ENCODE measurements around the gene GPS1. TPM values are rescaled to one million over a fixed set of nuclear protein-coding genes. Genes with fewer than 3 reads are reported as not detected.

Gene GPS1
- total RNA-seq, 1 experiment from 2014 or later: 223 TPM

DNA sequence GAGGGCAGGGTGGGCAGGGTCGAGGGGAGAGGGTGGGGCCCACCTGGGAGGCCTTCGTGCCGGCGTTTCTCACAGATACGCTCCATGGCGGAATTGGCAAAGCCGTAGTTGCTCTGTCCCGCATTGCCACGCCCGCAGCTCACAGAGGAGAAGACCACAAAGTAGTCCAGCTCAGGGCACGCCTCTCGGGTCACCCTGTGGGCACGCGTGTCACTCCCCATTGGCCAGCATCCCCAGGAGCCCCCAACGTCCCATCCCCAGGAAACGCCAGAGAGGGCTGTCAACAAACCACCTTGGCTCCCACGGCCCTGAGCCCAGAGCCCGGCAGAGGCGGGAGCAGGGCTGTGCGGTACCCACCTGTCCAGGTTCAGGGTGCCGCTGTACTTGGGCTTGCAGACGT, 30.3 kb downstream of the GPS1 start:
- Histone ChIP-seq H3K27me3 (replicated peaks) (no peaks in the 10 kb centered on the region), H3K4me3 (no peak overlapping the region), H3K27ac (no peak overlapping the region), H3K4me1 (replicated peaks) (no peaks in the 10 kb centered on the region), H3K9me3 (replicated peaks) (no peaks in the 10 kb centered on the region), H3K36me3 (peaks cover 89% of the 10 kb centered on the region)
- no peak for DNase-seq (ENCODE audit: low read depth in 1 of 2, low spot score in 2 of 2)

DNA sequence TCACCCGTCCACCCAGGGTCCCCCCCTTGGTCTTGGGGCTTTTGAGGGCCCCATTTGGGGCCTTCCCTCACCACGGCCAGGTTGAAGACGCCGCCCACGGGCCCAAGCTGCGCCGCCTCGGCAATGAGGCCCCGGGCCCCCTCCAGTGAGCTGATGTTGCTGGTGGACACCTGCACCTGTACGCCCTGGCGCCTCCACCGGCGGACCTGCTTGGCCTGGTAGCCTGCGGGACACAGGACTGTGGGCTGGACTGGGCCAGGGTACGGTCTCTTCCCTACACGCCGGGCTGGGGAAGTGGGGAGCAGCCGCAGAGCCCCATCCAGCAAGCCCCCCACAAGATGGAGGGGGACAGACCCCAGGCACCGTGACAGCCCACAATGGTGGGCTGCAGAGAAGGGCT, 30.8 kb downstream of the GPS1 start:
- H3K27ac ChIP-seq: no peak overlapping the region
- peaks cover 94% of the 10 kb centered on the region for H3K36me3 ChIP-seq
- H3K4me1 ChIP-seq (replicated peaks): no peaks in the 10 kb centered on the region
- DNase-seq (ENCODE audit: low read depth in 1 of 2, low spot score in 2 of 2): no peak
- no peaks in the 10 kb centered on the region for H3K9me3 ChIP-seq (replicated peaks)
- H3K27me3 ChIP-seq (replicated peaks): no peaks in the 10 kb centered on the region
- H3K4me3 ChIP-seq: no peak overlapping the region

DNA sequence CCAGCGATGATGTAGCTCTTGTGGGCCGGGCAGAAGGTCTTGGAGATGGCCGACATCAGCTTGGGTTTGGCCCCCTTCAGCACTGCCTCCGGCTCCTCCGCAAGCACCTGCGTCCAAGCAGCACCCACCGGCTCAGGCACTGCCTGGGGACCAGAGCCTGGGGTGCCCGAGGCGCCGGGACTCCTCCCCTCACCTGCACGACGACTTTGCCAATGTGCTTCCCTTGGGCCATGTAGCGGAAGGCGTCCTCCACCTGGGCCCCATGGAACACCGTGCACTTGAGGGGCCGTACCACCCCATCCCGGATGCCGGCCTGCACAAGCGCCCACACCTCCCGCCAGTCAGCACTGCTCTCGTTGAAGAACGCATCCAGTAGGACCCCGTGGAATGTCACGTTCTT, 31.3 kb downstream of the GPS1 start:
- DNase-seq (ENCODE audit: low read depth in 1 of 2, low spot score in 2 of 2): no peak
- Histone ChIP-seq H3K4me1 (replicated peaks) (no peaks in the 10 kb centered on the region), H3K36me3 (peaks cover 95% of the 10 kb centered on the region), H3K27me3 (replicated peaks) (no peaks in the 10 kb centered on the region), H3K9me3 (replicated peaks) (no peaks in the 10 kb centered on the region), H3K4me3 (no peak overlapping the region), H3K27ac (no peak overlapping the region)

DNA sequence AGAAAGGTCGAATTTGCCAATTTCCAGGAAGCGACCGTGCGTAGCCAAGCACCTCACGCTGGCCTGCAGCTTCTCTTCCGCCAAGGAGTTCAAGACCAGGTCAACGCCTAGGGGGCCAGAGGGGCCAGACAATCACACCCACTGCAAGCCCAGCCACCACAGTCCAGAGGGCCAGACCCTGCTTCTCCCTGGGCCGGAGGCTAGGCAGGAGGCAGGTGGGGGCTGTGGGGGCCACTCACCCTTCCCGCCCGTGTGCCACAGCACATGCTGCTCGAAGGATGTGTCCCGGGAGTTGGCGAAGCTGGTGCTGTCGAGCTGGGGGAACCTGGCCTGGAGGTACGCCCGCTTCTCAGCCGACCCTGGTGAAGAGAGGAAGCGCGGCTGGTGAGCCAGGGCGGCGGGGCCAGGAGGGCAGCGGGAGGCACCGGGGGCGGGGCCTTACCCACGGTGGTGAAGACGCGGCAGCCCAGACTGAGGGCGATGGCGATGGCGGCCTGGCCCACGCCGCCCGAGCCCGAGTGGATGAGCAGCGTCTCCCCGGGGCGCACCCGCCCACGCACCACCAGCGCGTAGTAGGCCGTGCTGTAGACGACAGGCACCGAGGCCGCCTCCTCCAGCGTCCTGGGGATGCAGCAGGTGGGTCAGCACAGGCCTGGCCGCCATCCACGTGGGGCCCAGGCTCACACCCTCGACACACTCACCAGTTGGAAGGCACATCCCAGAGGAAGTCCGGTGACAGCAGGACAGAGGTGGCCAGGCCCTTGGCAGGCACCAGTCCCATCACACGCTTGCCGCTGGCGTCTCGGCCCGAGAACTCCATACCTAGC, 32.0 kb downstream of the GPS1 start:
- DNase-seq (ENCODE audit: low read depth in 1 of 2, low spot score in 2 of 2): no peak
- H3K4me1 ChIP-seq (replicated peaks): no peaks in the 10 kb centered on the region
- no peak overlapping the region for H3K27ac ChIP-seq
- H3K4me3 ChIP-seq: no peak overlapping the region
- H3K9me3 ChIP-seq (replicated peaks): no peaks in the 10 kb centered on the region
- no peaks in the 10 kb centered on the region for H3K27me3 ChIP-seq (replicated peaks)
- H3K36me3 ChIP-seq: peaks cover 95% of the 10 kb centered on the region

DNA sequence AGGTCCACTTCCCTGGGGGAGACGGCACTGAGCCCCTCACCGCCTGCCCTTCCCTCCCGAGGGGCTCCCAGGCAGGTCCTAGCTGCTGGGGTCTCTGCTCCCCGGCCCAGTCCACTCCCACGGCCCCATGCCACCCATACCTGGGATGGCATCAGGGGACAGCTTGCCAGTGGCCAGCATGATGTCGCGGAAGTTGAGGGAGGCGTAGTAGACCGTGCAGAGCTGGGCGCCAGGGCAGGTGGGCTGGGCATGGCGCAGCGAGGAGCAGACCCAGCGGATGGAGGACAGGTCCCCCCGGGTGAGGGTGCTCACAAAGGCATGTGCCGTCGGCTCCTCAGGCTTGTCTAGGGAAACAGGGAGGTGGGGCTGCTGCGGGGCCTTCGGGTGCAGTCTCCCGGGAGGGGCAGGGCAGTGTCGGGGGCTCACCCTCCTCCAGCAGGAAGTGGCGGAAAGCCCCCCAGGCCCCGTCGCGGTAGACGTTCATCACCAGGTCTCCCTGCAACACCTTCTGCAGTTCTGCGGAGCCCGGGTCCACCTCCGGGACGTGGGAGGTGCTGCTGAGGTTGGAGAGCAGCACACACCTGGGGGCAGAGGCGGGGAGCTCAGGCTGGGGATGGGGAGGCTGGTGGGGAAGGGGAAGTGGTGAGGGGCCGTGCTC, 32.8 kb downstream of the GPS1 start:
- H3K4me1 ChIP-seq (replicated peaks): no peaks in the 10 kb centered on the region
- H3K27me3 ChIP-seq (replicated peaks): no peaks in the 10 kb centered on the region
- H3K27ac ChIP-seq: no peak overlapping the region
- no peak overlapping the region for H3K4me3 ChIP-seq
- no peaks in the 10 kb centered on the region for H3K9me3 ChIP-seq (replicated peaks)
- no peak for DNase-seq (ENCODE audit: low read depth in 1 of 2, low spot score in 2 of 2)
- H3K36me3 ChIP-seq: peaks cover 98% of the 10 kb centered on the region

DNA sequence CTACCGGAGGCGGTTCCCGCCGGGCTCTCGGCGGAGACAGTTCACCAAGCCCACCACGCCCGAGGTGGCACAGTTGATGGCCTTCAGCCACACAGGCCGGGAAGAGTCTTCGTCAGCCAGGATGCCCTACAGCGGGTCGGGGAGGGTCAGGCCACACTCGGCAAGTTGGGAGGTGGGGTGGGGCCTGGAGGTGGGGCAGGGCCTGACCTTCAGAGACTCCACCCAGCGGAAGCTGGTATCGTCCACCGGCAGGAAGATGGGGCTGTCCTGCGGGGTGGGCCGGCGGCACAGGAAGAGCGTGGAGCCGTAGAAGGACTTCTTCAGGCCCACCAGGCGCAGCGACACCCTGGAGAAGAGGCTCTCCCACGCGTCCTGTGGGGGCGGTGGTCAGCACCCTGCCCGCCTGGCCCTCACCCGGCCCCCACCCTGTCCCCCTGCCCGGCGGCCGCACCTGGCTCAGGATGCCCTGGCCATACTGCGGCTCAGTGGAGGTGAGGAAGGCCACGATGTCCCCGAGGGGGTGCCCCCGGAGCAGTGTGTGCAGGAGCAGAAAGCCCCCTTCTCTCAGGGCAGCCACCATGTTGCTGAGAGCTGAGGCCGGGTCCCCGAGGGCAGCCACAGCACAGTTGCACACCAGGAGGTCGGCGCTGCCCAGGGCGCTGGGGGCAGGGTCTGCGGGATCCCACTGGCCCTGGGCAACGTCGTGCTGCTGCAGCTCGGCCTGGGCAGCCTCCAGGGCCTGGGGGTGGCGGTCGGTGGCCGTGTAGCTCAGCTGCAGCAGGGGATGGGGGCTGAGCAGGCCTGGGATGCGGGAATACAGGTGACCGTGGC, 33.5 kb downstream of the GPS1 start:
- no peaks in the 10 kb centered on the region for H3K27me3 ChIP-seq (replicated peaks)
- peaks cover 98% of the 10 kb centered on the region for H3K36me3 ChIP-seq
- H3K9me3 ChIP-seq (replicated peaks): no peaks in the 10 kb centered on the region
- DNase-seq (ENCODE audit: low read depth in 1 of 2, low spot score in 2 of 2): no peak
- no peaks in the 10 kb centered on the region for H3K4me1 ChIP-seq (replicated peaks)
- H3K4me3 ChIP-seq: no peak overlapping the region
- H3K27ac ChIP-seq: no peak overlapping the region

DNA sequence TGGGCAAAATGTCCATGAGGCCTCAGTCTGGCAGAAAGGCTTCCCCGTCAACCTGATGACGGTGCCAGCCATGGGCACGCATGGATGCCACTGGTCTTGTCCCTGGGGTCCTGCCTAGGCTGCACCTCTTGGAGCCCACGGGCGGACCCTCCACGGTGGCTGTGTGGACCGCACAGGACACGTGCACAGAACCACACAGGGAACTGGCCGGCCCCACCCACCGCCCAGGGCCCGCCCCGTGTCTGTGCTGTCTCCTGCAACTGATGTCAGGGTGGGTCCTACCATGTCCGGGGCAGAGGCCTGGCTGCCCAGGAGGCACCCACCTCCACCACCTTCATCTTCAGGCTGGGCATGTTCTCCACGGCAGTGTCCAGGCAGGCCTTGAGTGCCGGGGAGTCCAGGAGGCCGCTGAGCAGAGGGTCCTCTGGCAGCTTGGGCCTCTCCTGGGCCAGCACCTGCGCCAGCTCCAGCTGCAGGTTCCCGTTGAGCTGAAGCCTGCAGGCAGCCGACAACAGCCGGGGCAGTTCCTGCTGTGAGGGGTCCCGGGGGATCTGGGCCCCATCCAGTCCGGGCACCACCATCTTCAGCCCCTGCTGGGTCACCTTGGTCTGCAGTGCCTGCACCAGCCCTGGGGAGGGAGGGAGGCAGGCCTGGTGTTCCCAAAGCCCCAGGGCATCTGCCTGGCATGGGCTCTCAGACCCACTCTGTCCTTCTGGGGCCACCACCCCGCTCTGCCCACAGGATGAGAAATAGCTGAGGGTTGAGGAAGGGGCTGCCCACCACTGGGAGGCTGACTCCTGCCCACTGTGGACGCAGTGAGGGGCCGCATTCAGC, 34.5 kb downstream of the GPS1 start:
- Histone ChIP-seq H3K4me3 (no peak overlapping the region), H3K4me1 (replicated peaks) (no peaks in the 10 kb centered on the region), H3K27me3 (replicated peaks) (no peaks in the 10 kb centered on the region), H3K9me3 (replicated peaks) (no peaks in the 10 kb centered on the region), H3K27ac (no peak overlapping the region), H3K36me3 (peaks cover 97% of the 10 kb centered on the region)
- no peak for DNase-seq (ENCODE audit: low read depth in 1 of 2, low spot score in 2 of 2)

DNA sequence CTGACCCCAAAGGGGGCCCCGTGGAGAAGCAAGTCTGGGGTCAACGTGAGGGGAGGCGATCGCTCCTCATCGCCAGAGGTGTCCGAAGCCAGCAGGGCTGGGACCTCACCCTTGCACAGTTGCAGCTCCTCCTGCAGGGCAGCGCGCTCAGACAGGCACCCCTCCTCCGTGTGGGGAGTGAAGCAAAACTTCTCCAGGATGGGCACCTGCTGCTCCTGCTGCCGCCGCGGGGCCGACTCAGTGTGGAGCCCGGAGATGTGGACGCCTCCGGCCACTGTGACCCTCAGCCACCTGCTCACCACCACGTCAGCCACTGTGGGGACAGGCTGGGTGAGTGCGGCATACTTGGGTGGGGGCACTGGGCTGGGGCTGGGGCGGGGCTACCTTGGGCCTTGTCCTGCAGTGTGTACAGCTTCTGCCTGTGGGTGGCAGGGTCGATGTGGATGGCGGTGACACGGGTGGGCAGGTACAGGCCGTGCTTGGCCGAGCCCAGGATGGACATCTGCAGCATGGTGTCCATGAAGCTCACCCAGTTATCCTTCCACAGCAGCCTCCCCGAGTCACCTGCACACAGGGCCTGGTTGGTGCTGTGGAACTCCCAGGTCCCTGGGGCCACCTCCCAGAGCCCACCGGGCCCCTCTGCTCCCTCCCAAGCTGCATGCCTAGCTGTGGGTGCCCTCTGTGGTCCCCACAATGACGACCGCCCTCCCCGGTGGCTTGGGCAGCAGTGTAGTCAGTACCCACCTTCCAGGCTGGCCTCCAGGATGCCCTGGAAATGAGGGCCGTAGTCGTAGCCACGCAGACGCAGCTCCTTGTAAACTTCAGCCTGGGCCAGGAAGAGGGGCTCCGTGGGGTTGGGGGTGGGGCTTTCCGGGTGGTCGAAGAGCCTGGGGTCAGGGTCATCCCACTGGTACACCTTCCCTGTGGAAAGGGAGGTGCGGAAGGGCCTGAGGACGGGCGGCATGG, 35.5 kb downstream of the GPS1 start:
- Histone ChIP-seq H3K4me3 (no peak overlapping the region), H3K27me3 (replicated peaks) (no peaks in the 10 kb centered on the region), H3K4me1 (replicated peaks) (no peaks in the 10 kb centered on the region), H3K36me3 (peaks cover 99% of the 10 kb centered on the region), H3K27ac (no peak overlapping the region), H3K9me3 (replicated peaks) (no peaks in the 10 kb centered on the region)
- no peak for DNase-seq (ENCODE audit: low read depth in 1 of 2, low spot score in 2 of 2)

DNA sequence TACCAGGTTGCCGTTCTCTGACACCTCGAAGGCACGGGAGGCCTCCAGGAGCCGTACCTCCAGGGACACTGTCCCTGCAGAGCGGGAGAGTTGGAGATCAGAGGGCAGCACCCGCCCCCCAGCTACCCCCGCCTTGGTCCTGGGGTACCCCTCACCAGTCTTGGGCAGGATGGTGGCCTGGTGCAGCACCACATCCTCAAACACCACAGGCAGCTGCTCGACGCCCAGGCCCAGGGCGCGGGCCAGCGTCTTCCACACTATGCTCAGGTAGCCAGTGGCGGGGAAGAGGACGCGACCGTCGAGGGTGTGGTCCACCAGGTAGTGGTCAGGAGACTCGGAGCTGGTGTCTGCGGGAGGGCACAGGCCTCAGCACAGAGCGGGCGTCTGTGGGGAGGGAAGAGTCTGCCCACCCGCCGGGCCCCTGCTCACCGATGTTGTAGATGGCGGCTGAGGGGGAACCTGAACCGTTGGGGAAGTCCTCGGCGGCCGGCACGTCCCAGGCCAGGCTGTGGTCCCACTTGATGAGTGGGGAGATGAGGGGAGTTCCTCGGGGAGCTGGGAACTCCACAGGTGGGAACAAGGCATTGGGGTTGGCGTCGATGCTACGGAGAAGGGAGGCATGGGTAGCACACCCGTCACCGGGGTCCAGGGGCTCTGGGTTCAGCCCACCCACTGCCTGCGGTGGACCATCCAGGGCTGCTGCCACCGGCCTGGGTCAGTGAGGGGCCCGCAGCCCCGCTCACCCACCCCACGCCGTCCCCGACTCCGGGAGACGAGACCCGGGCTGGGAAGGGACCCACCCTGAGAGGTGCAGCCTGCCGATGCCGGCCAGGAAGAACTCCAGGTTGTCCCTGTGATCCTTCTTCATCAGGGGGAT, 36.5 kb downstream of the GPS1 start:
- Histone ChIP-seq H3K27ac (no peak overlapping the region), H3K36me3 (peaks cover 98% of the 10 kb centered on the region), H3K4me1 (replicated peaks) (no peaks in the 10 kb centered on the region), H3K27me3 (replicated peaks) (no peaks in the 10 kb centered on the region), H3K4me3 (no peak overlapping the region), H3K9me3 (replicated peaks) (no peaks in the 10 kb centered on the region)
- DNase-seq (ENCODE audit: low read depth in 1 of 2, low spot score in 2 of 2): no peak

DNA sequence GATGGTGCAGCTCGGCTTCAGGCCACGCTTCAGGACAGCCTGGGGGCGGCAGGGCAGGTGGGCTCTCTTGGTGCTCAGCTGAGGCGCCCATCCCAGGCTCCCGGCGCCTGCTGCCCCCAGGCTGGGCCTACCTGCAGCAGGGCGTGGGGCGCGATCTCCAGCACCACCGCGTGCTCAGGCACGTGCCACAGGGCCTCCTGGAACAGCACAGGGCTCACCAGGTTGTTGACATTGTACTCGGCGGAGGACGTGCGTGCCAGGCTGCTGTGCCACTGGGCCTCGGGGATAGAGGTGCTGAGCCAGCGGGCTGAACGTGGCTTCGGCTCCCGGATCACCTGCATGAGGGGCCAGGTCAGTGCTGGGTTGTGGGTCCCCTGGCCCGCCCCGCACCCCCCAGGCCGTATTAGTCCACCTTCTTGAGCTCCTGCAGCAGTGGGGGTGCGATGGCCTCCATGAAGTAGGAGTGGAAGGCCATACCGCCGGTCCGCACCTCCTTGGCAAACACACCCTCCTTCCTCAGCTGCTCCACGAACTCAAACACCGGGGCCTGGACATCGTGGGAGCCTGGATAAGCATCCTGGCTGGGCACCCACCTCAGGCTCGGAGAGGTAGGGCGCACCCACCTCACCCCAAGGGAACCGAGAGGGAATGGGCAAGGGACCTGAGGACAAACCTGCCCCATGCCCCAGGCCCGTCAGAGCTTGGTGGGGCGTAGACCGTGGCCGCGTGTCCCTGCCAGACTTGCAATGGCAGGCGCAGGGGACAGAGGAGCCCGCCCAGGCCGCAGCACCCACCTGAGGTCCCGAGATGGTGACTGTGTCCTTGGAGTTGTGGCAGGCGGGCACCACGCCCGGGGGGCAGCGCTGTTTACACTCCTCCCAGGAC, 37.4 kb downstream of the GPS1 start:
- no peaks in the 10 kb centered on the region for H3K9me3 ChIP-seq (replicated peaks)
- no peak for DNase-seq (ENCODE audit: low read depth in 1 of 2, low spot score in 2 of 2)
- H3K36me3 ChIP-seq: peaks cover 96% of the 10 kb centered on the region
- H3K27ac ChIP-seq: no peak overlapping the region
- no peak overlapping the region for H3K4me3 ChIP-seq
- no peaks in the 10 kb centered on the region for H3K27me3 ChIP-seq (replicated peaks)
- no peaks in the 10 kb centered on the region for H3K4me1 ChIP-seq (replicated peaks)

Measured in SJSA1 (cell line).